H9 (cell line): ENCODE measurements around the gene LPO. TPM values are rescaled to one million over a fixed set of nuclear protein-coding genes. Genes with fewer than 3 reads are reported as not detected.

Experiments used
- DNase-seq: peaks from one replicate; pipeline ENCODE4 v3.0.0-alpha.2; 2017
- H2AFZ ChIP-seq: one replicate; pipeline ENCODE4 v1.6.1; 2013; ENCODE audit warnings: mild to moderate bottlenecking, low read length, control low read depth, moderate library complexity
- H2AK5ac ChIP-seq: 2 replicates; pipeline ENCODE4 v1.6.1; 2013; ENCODE audit warnings: low read length, control low read depth, mixed read lengths; ENCODE audit not compliant: insufficient read length
- H2BK120ac ChIP-seq: one replicate; pipeline ENCODE4 v1.6.1; 2013; ENCODE audit warnings: low read depth, mild to moderate bottlenecking, low read length, control low read depth, inconsistent platforms; ENCODE audit not compliant: poor library complexity, severe bottlenecking
- H2BK12ac ChIP-seq: 2 replicates; pipeline ENCODE4 v1.6.1; 2013; ENCODE audit warnings: low read length, control low read depth, mixed read lengths, low read depth; ENCODE audit not compliant: insufficient read length
- H2BK15ac ChIP-seq: 2 replicates; pipeline ENCODE4 v1.6.1; 2013; ENCODE audit warnings: low read depth, low read length, control low read depth
- H2BK20ac ChIP-seq: one replicate; pipeline ENCODE4 v1.6.1; 2013; ENCODE audit warnings: low read depth, mild to moderate bottlenecking, low read length, control low read depth, inconsistent platforms; ENCODE audit not compliant: poor library complexity, severe bottlenecking
- H2BK5ac ChIP-seq: 2 replicates; pipeline ENCODE4 v1.6.1; 2013; ENCODE audit warnings: low read length, control low read depth, mixed read lengths; ENCODE audit not compliant: insufficient read length
- H3K14ac ChIP-seq: 2 replicates; pipeline ENCODE4 v1.6.1; 2013; ENCODE audit warnings: low read length, control low read depth; ENCODE audit not compliant: insufficient read depth
- H3K18ac ChIP-seq: 2 replicates; pipeline ENCODE4 v1.6.1; 2013; ENCODE audit warnings: low read depth, mild to moderate bottlenecking, mixed read lengths, low read length, control low read depth; ENCODE audit not compliant: insufficient read length
- H3K23ac ChIP-seq: 2 replicates; pipeline ENCODE4 v1.6.1; 2013; ENCODE audit warnings: low read length, control low read depth, mixed read lengths, low read depth; ENCODE audit not compliant: insufficient read length
- H3K23me2 ChIP-seq: 2 replicates; pipeline ENCODE4 v1.6.1; 2013; ENCODE audit warnings: low read depth, mild to moderate bottlenecking, mixed read lengths, low read length, control low read depth; ENCODE audit not compliant: insufficient read length, poor library complexity, severe bottlenecking
- H3K27ac ChIP-seq: 2 replicates; pipeline ENCODE4 v1.5.1; 2013; ENCODE audit warnings: low read length, control low read depth, mixed read lengths, low read depth; ENCODE audit not compliant: insufficient read length
- H3K27me3 ChIP-seq: 2 replicates; pipeline ENCODE4 v1.6.1; 2013; ENCODE audit warnings: low read length, control low read depth, inconsistent platforms; ENCODE audit not compliant: insufficient read depth
- H3K4ac ChIP-seq: 2 replicates; pipeline ENCODE4 v1.6.1; 2013; ENCODE audit warnings: low read depth, mild to moderate bottlenecking, control low read depth, inconsistent platforms, low read length, moderate library complexity
- H3K4me1 ChIP-seq: 2 replicates; pipeline ENCODE4 v1.6.1; 2013; ENCODE audit warnings: low read length, control low read depth, inconsistent platforms; ENCODE audit not compliant: insufficient read depth
- H3K4me2 ChIP-seq: 2 replicates; pipeline ENCODE4 v1.6.1; 2013; ENCODE audit warnings: low read length, control low read depth, mixed read lengths; ENCODE audit not compliant: insufficient read length, insufficient read depth
- H3K56ac ChIP-seq: 2 replicates; pipeline ENCODE4 v1.6.1; 2013; ENCODE audit warnings: low read depth, mild to moderate bottlenecking, mixed read lengths, low read length, control low read depth; ENCODE audit not compliant: insufficient read length
- H3K79me1 ChIP-seq: 2 replicates; pipeline ENCODE4 v1.6.1; 2013; ENCODE audit warnings: low read depth, mild to moderate bottlenecking, moderate library complexity, low read length, control low read depth, inconsistent platforms; ENCODE audit not compliant: insufficient read depth, poor library complexity, severe bottlenecking
- H3K79me2 ChIP-seq: 2 replicates; pipeline ENCODE4 v1.6.1; 2013; ENCODE audit warnings: low read length, control low read depth, inconsistent platforms; ENCODE audit not compliant: insufficient read depth
- H3K9ac ChIP-seq: 2 replicates; pipeline ENCODE4 v1.6.1; 2013; ENCODE audit warnings: low read length, control low read depth, mixed read lengths; ENCODE audit not compliant: insufficient read length; ENCODE audit errors: extremely low read depth
- H3K9me3 ChIP-seq: one replicate; pipeline ENCODE4 v1.6.1; 2013; ENCODE audit warnings: low read depth, low read length, inconsistent platforms; ENCODE audit not compliant: control insufficient read depth
- H3T11ph ChIP-seq: one replicate; pipeline ENCODE4 v1.6.1; 2013; ENCODE audit warnings: mild to moderate bottlenecking, low read length, control low read depth, inconsistent platforms
- H4K20me1 ChIP-seq: one replicate; pipeline ENCODE4 v1.6.1; 2013; ENCODE audit not compliant: control insufficient read depth, insufficient read length, insufficient read depth
- H4K5ac ChIP-seq: 2 replicates; pipeline ENCODE4 v1.6.1; 2013; ENCODE audit warnings: low read depth, mild to moderate bottlenecking, mixed read lengths, low read length, control low read depth; ENCODE audit not compliant: insufficient read length
- H4K8ac ChIP-seq: replicated peaks from 2 replicates; pipeline ENCODE4 v1.6.1; 2013; ENCODE audit warnings: low read length, control low read depth, mixed read lengths, low read depth; ENCODE audit not compliant: insufficient read length
- H4K91ac ChIP-seq: 2 replicates; pipeline ENCODE4 v1.6.1; 2013; ENCODE audit warnings: low read depth, mild to moderate bottlenecking, moderate library complexity, mixed read lengths, low read length, control low read depth; ENCODE audit not compliant: insufficient read length
- H3K27ac Mint-ChIP-seq, 3 experiments: 2 replicates in 2 of 3; 3 replicates in 1 of 3; pipeline ENCODE4 v1.8.0; 2020 to 2021; ENCODE audit warnings: mixed read lengths in 3 of 3, mild to moderate bottlenecking in 1 of 3, moderate library complexity in 1 of 3
- H3K27me3 Mint-ChIP-seq: 2 replicates; pipeline ENCODE4 v1.8.0; 2021; ENCODE audit warnings: low read depth, mild to moderate bottlenecking, moderate library complexity, mixed read lengths
- H3K36me3 Mint-ChIP-seq, 3 experiments: 2 replicates in 2 of 3; 3 replicates in 1 of 3; pipeline ENCODE4 v1.8.0; 2020 to 2021; ENCODE audit warnings: low read depth in 3 of 3, mixed read lengths in 3 of 3; ENCODE audit not compliant: insufficient read depth in 1 of 3
- H3K4me1 Mint-ChIP-seq, 2 experiments: 2 replicates each; pipeline ENCODE4 v1.8.0; 2020; ENCODE audit warnings: mixed read lengths in 2 of 2
- H3K4me3 Mint-ChIP-seq, 2 experiments: 2 replicates in 1 of 2; 3 replicates in 1 of 2; pipeline ENCODE4 v1.8.0; 2020 to 2021; ENCODE audit warnings: mild to moderate bottlenecking in 2 of 2, mixed read lengths in 2 of 2, moderate library complexity in 1 of 2
- H3K9me3 Mint-ChIP-seq, 2 experiments: 2 replicates in 1 of 2; 3 replicates in 1 of 2; pipeline ENCODE4 v1.8.0; 2020; ENCODE audit warnings: mild to moderate bottlenecking in 2 of 2, mixed read lengths in 2 of 2, moderate library complexity in 1 of 2
- WGBS: extraction: QIAGEN DNeasy Blood & Tissue Kit; methylation state at CpG from one replicate; pipeline ENCODE4 v1.1.7; 2013; ENCODE audit warnings: missing lambda C conversion rate, low lambda C conversion rate, mixed read lengths; ENCODE audit not compliant: insufficient read length; ENCODE audit errors: extremely low coverage; 5-methylcytosine and 5-hydroxymethylcytosine counted together
- total RNA-seq: library from RNA; stranded (reverse); gene quantifications from 2 replicates; pipeline ENCODE4 v1.2.1, GENCODE V29; 2021
- TF ChIP-seq, protein P1 (sequence below): fragments of 200-600 bp; sonication (generic); conservative IDR thresholded peaks from 3 replicates; pipeline ENCODE4 v1.8.0; 2021; ENCODE audit warnings: antibody characterized with exemption, mild to moderate bottlenecking

Gene LPO
- total RNA-seq, 1 experiment from 2014 or later = 0.17 TPM

DNA sequence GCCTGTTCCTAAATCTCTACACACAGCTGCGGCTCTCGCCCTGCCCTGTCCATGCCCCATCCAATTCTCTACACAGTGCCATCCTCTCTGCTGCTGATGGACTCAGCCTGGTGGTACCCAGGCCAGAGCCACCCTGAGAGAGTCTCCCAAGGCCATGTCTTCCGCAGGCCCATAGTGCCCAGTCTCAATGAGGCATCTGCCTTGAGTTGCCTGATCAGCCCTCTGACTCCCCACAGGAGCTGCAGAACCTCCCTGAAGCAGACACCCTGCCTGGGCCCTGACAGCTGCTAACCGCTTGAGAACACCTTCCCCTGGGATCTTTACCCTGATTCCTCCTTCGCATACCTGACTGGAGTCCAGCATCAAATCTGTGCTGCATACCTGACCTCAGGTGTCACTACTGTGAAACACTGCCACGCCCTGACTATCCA is 76.9 kb downstream of the LPO start:
- Mint-ChIP-seq H3K4me3 (no peak overlapping the region), H3K27ac (no peak overlapping the region), H3K36me3 (no peaks in the 10 kb centered on the region), H3K27me3 (peaks cover 7% of the 10 kb centered on the region), H3K4me1 (peaks cover 3 to 12% of the 10 kb centered on the region in 2 experiments; a peak in 3 of 4 replicates), H3K9me3 (no peaks in the 10 kb centered on the region)
- H4K91ac ChIP-seq = no peak overlapping the region
- peak; percentile 25 for DNase-seq
- no peak overlapping the region for H3K4ac ChIP-seq
- no peak overlapping the region for H3K4me2 ChIP-seq
- no peak overlapping the region for H2BK5ac ChIP-seq
- no peaks in the 10 kb centered on the region for H3K4me1 ChIP-seq
- no CpG with 5 or more reads among the region's 6 CpGs for WGBS
- H3K27me3 ChIP-seq = no peaks in the 10 kb centered on the region
- H3K79me2 ChIP-seq = no peaks in the 10 kb centered on the region
- no peaks in the 10 kb centered on the region for H4K20me1 ChIP-seq
- H3K9ac ChIP-seq = no peak overlapping the region
- no peak overlapping the region for H2BK20ac ChIP-seq
- H4K8ac ChIP-seq = no peak overlapping the region
- no peak overlapping the region for H3K56ac ChIP-seq
- no peak overlapping the region for H3K27ac ChIP-seq
- no peak overlapping the region for H3T11ph ChIP-seq
- no peak overlapping the region for H2AFZ ChIP-seq
- no peak overlapping the region for H2BK12ac ChIP-seq
- no peaks in the 10 kb centered on the region for H3K79me1 ChIP-seq
- H3K14ac ChIP-seq = no peak overlapping the region
- no peak overlapping the region for H2BK15ac ChIP-seq
- H3K9me3 ChIP-seq = no peaks in the 10 kb centered on the region
- no peak overlapping the region for H3K23ac ChIP-seq
- no peak overlapping the region for H2BK120ac ChIP-seq
- no peak overlapping the region for H2AK5ac ChIP-seq
- no peak overlapping the region for H3K18ac ChIP-seq
- no peak overlapping the region for H4K5ac ChIP-seq
- no peaks in the 10 kb centered on the region for H3K23me2 ChIP-seq
- TF ChIP-seq, protein P1, sequence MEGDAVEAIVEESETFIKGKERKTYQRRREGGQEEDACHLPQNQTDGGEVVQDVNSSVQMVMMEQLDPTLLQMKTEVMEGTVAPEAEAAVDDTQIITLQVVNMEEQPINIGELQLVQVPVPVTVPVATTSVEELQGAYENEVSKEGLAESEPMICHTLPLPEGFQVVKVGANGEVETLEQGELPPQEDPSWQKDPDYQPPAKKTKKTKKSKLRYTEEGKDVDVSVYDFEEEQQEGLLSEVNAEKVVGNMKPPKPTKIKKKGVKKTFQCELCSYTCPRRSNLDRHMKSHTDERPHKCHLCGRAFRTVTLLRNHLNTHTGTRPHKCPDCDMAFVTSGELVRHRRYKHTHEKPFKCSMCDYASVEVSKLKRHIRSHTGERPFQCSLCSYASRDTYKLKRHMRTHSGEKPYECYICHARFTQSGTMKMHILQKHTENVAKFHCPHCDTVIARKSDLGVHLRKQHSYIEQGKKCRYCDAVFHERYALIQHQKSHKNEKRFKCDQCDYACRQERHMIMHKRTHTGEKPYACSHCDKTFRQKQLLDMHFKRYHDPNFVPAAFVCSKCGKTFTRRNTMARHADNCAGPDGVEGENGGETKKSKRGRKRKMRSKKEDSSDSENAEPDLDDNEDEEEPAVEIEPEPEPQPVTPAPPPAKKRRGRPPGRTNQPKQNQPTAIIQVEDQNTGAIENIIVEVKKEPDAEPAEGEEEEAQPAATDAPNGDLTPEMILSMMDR = no peak
